Ishikawa (cell line): ENCODE measurements around the gene ST7.

Experiments
- CEBPB ChIP-seq: IDR thresholded peaks from 2 replicates; pipeline ENCODE4 v1.6.1; 2012
- CREB1 ChIP-seq: IDR thresholded peaks from 2 replicates; pipeline ENCODE4 v1.6.1; 2012; ENCODE audit warnings: low read depth
- EGR1 ChIP-seq: IDR thresholded peaks from 2 replicates; pipeline ENCODE4 v1.6.1; 2012
- EP300 ChIP-seq: IDR thresholded peaks from 2 replicates; pipeline ENCODE4 v1.6.1; 2012; ENCODE audit warnings: borderline replicate concordance
- FOXM1 ChIP-seq: IDR thresholded peaks from 2 replicates; pipeline ENCODE4 v1.6.1; 2012; ENCODE audit warnings: low read depth, borderline replicate concordance
- NFIC ChIP-seq: IDR thresholded peaks from 2 replicates; pipeline ENCODE4 v1.6.1; 2012
- RAD21 ChIP-seq: IDR thresholded peaks from 2 replicates; pipeline ENCODE4 v1.6.1; 2012; ENCODE audit warnings: low read depth
- TAF1 ChIP-seq: IDR thresholded peaks from 2 replicates; pipeline ENCODE4 v1.6.1; 2012; ENCODE audit warnings: low read depth, mild to moderate bottlenecking
- TCF12 ChIP-seq: IDR thresholded peaks from 2 replicates; pipeline ENCODE4 v1.6.1; 2012; ENCODE audit warnings: low read depth
- TEAD4 ChIP-seq: IDR thresholded peaks from 2 replicates; pipeline ENCODE4 v1.6.1; 2012
- YY1 ChIP-seq: IDR thresholded peaks from 2 replicates; pipeline ENCODE4 v1.6.1; 2012; ENCODE audit warnings: low read depth
- ZBTB7A ChIP-seq: IDR thresholded peaks from 2 replicates; pipeline ENCODE4 v1.6.1; 2012; ENCODE audit warnings: low read depth
- TF ChIP-seq, protein P1 (sequence below): IDR thresholded peaks from 2 replicates; pipeline ENCODE4 v1.6.1; 2012
- TF ChIP-seq, protein P2 (sequence below): IDR thresholded peaks from 2 replicates; pipeline ENCODE4 v1.6.1; 2012
- TF ChIP-seq, protein P3 (sequence below): IDR thresholded peaks from 2 replicates; pipeline ENCODE4 v1.6.1; 2012; ENCODE audit warnings: low read depth, mild to moderate bottlenecking

ST7 gene

DNA sequence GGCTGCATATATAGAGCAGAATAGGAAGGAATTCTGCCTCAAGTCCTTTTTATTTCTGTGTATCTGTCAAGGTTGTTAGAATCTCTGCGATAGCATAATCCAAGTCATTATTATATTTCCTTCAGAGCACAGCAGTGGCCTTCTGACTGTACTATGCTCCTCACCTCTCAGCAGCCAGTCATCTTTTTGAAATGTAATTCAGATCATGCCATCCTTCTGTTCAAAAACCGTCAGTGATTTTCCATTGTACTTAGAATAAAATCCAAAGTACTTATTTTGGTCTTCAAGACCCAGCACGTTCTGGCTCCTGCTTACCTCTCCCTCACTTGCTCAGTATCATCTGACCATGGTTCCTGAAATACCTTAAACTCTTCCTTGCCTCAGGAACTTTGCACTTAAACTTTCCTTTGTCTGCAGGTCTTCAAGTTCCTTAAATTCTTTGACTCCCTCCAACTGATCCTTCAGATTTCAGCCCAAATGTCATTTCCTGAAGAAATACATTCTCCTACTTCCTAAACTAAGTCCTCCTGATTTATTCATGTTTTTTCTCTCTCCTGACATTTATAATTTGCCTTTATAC lies 112.4 kb downstream of the ST7 start:
- TF ChIP-seq, protein P1, sequence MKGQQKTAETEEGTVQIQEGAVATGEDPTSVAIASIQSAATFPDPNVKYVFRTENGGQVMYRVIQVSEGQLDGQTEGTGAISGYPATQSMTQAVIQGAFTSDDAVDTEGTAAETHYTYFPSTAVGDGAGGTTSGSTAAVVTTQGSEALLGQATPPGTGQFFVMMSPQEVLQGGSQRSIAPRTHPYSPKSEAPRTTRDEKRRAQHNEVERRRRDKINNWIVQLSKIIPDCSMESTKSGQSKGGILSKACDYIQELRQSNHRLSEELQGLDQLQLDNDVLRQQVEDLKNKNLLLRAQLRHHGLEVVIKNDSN = no peak
- no peak for TF ChIP-seq ZBTB7A
- TF ChIP-seq RAD21 = no peak

DNA sequence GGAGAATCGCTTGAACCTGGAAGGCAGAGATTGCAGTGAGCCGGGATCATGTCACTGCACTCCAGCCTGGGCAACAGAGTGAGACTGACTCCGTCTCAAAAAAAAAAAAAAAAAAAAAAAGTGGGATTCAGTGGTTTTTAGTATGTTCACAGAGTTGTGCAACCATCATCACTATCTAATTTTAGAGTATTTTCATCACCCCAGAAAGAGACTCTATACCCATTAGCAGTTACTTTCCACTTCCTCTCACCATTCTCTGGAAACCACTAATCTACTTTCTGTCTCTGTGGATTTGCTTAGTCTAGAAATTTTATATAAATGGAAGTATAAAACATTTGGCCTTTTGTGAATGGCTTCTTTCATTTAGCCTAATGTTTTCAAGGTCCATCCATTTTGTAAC lies 113.4 kb downstream of the ST7 start:
- no peak for TF ChIP-seq EP300
- TF ChIP-seq EGR1 = no peak
- TF ChIP-seq, protein P2, sequence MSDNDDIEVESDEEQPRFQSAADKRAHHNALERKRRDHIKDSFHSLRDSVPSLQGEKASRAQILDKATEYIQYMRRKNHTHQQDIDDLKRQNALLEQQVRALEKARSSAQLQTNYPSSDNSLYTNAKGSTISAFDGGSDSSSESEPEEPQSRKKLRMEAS = no peak
- TF ChIP-seq NFIC = no peak

DNA sequence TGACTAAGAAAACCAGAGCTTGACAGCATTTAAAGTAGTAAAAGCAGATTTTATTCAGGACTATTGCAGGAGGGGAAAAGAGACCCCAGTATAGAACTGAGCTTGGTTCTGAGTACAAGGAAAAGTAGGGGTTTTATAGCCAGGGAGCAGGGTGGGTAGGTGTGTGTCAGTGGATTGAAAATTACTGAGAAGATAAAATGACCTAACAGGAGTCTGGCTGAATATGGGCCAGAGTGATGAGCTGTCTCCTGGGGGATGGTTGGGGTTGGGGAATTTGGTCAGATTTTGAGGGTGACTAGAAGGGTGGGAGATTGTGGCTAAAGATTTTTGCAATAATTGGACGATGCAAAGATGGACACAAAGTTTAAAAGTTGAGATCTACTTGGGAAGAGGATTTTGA lies 114.0 kb downstream of the ST7 start:
- TF ChIP-seq EP300 = no peak
- TF ChIP-seq YY1 = no peak
- TF ChIP-seq TAF1 = no peak
- TF ChIP-seq, protein P1 = no peak
- no peak for TF ChIP-seq FOXM1
- TF ChIP-seq, protein P3, sequence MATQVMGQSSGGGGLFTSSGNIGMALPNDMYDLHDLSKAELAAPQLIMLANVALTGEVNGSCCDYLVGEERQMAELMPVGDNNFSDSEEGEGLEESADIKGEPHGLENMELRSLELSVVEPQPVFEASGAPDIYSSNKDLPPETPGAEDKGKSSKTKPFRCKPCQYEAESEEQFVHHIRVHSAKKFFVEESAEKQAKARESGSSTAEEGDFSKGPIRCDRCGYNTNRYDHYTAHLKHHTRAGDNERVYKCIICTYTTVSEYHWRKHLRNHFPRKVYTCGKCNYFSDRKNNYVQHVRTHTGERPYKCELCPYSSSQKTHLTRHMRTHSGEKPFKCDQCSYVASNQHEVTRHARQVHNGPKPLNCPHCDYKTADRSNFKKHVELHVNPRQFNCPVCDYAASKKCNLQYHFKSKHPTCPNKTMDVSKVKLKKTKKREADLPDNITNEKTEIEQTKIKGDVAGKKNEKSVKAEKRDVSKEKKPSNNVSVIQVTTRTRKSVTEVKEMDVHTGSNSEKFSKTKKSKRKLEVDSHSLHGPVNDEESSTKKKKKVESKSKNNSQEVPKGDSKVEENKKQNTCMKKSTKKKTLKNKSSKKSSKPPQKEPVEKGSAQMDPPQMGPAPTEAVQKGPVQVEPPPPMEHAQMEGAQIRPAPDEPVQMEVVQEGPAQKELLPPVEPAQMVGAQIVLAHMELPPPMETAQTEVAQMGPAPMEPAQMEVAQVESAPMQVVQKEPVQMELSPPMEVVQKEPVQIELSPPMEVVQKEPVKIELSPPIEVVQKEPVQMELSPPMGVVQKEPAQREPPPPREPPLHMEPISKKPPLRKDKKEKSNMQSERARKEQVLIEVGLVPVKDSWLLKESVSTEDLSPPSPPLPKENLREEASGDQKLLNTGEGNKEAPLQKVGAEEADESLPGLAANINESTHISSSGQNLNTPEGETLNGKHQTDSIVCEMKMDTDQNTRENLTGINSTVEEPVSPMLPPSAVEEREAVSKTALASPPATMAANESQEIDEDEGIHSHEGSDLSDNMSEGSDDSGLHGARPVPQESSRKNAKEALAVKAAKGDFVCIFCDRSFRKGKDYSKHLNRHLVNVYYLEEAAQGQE = no peak
- no peak for TF ChIP-seq EGR1
- TF ChIP-seq RAD21 = no peak
- no peak for TF ChIP-seq NFIC
- no peak for TF ChIP-seq TEAD4

DNA sequence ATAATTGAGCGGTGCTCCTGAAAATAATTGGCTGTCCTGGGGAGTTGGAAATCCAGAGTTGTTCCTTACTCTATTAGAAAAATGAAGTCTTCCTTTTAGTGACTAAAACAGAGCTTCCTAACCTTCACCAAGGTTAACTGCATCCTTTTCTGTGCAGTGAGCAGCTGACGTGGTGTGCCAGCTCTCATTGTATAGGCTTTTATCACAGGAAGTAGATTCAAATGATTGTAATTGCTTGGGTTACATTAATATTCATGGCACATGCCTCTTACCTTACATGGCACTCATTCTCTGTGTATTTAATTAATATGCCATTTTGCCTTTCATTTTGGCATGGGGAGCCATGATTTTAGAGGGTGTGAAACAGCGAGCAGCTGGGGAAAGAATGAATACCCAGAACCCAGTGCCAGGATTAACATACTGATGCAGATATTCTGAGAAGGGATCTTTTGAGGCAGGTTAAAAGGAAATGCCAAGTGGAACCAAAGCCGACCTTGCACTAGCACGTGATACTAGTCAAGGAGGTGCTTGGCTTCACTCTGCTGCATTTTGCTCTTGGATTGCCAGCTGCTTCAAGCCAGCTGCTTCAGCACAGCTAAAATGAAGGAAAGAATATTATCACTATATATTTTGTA lies 115.3 kb downstream of the ST7 start:
- TF ChIP-seq RAD21 = no peak
- TF ChIP-seq, protein P2 = no peak
- TF ChIP-seq, protein P3 = no peak
- TF ChIP-seq TEAD4 = no peak
- TF ChIP-seq EGR1 = no peak
- TF ChIP-seq YY1 = no peak
- TF ChIP-seq EP300 = no peak
- no peak for TF ChIP-seq TAF1
- TF ChIP-seq ZBTB7A = no peak
- no peak for TF ChIP-seq CEBPB
- TF ChIP-seq TCF12 = no peak
- TF ChIP-seq NFIC = no peak
- no peak for TF ChIP-seq FOXM1
- TF ChIP-seq CREB1 = no peak
- TF ChIP-seq, protein P1 = no peak

DNA sequence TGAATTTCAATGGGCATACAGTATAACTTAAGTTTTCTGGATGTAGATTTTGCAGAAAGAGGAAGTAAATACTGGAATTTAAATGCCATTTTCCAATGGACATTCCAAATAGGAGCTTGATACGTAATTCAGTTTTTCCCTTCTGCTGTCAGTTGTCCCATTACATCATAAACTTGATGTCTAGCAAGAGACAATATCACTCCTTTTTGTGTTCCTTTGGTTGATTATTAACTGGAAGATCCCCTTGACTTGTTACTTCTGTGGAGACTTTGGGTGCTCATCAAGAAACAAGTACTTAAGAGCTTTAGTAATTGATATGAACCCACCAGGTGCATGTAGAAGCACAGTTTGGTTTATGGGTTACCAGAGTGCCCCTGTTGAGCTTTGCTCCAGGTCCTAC lies 116.1 kb downstream of the ST7 start:
- TF ChIP-seq FOXM1 = no peak
- no peak for TF ChIP-seq EP300
- TF ChIP-seq, protein P3 = no peak
- no peak for TF ChIP-seq NFIC
- no peak for TF ChIP-seq TEAD4
- no peak for TF ChIP-seq TCF12
- no peak for TF ChIP-seq CREB1
- TF ChIP-seq, protein P2 = no peak
- no peak for TF ChIP-seq YY1
- no peak for TF ChIP-seq RAD21
- TF ChIP-seq, protein P1 = no peak
- no peak for TF ChIP-seq ZBTB7A
- TF ChIP-seq CEBPB = no peak
- no peak for TF ChIP-seq TAF1
- TF ChIP-seq EGR1 = no peak
